CD4-positive, alpha-beta T cell treated with Interferon gamma for 1 hour (primary cell): ENCODE data around the gene ONECUT2.

ENCODE experiments used
- DNase-seq: peaks from one replicate; pipeline ENCODE4 v3.0.0-alpha.2; 2020

Gene ONECUT2

GRCh38 chr18:57533006-57533867 is 98.1 kb downstream of the ONECUT2 start:
- DNase-seq: no peak

GRCh38 chr18:57533868-57534510 is 98.8 kb downstream of the ONECUT2 start:
- DNase-seq: no peak

GRCh38 chr18:57534511-57534909 is 99.3 kb downstream of the ONECUT2 start:
- DNase-seq: no peak

- no peak for DNase-seq
Observed at GRCh38 chr18:57538614-57539013, 103.4 kb downstream of the ONECUT2 start.

GRCh38 chr18:57539702-57540101 is 104.5 kb downstream of the ONECUT2 start:
- DNase-seq: no peak
